ENCODE data around the gene SOX13.

GRCh38 chr1:204172404-204173029, 99.6 kb downstream of the SOX13 start:
- TF ChIP-seq CTCF (IDR thresholded peaks at IDR 0.05) = no peak
- TF ChIP-seq POLR2AphosphoS5 (IDR thresholded peaks at IDR 0.05) = no peak
- TF ChIP-seq POLR2A (IDR thresholded peaks at IDR 0.05) = no peak
